WERI-Rb-1 (cell line): Measurements from ENCODE around the gene PDLIM5.
"Not testable (repeated sequence)": the region's sequence is repeated elsewhere in the genome, so short reads cannot be mapped to it uniquely, and the experiment has no call there.

ENCODE experiments used
- DNase-seq: peaks from one replicate; pipeline ENCODE4 v3.0.0-alpha.2; 2020
- H3K27ac ChIP-seq: fragments of 250-450 bp; sonication (Bioruptor Pico); 2 replicates; pipeline ENCODE4 v1.5.1; 2020; ENCODE audit warnings: mild to moderate bottlenecking, moderate library complexity
- H3K27me3 ChIP-seq: fragments of 250-450 bp; sonication (Bioruptor Pico); 2 replicates; pipeline ENCODE4 v1.5.1; 2021; ENCODE audit warnings: mild to moderate bottlenecking, low read depth, moderate library complexity; ENCODE audit not compliant: insufficient read depth, severe bottlenecking
- H3K36me3 ChIP-seq: fragments of 250-450 bp; sonication (Bioruptor Pico); 2 replicates; pipeline ENCODE4 v1.5.1; 2020; ENCODE audit warnings: mild to moderate bottlenecking, moderate library complexity
- H3K4me3 ChIP-seq: 2 replicates; pipeline ENCODE4 v1.5.1; 2011; ENCODE audit warnings: low read depth, mild to moderate bottlenecking, control low read depth, low read length
- H3K9me3 ChIP-seq: fragments of 250-450 bp; sonication (Bioruptor Pico); 2 replicates; pipeline ENCODE4 v1.5.1; 2021; ENCODE audit warnings: mild to moderate bottlenecking, moderate library complexity; ENCODE audit not compliant: severe bottlenecking
- CTCF ChIP-seq: IDR thresholded peaks from 2 replicates; pipeline ENCODE4 v1.5.1; 2011; ENCODE audit warnings: low read depth, mild to moderate bottlenecking, control low read depth, inconsistent platforms, low read length

The PDLIM5 gene

GRCh38 chr4:94451695-94452475, at the start of gene PDLIM5:
Gene PDLIM5 (plus strand): TSS chr4:94451942. CDS start chr4:94455289, 3,347 bp downstream.
- H3K9me3 ChIP-seq, result no peaks in the 10 kb centered on the region
- peaks cover 8% of the 10 kb centered on the region for H3K36me3 ChIP-seq
- H3K27me3 ChIP-seq, result no peaks in the 10 kb centered on the region
- peak; percentile 94 for DNase-seq
- peak within 1 kb of the TSS; percentile 65 for H3K4me3 ChIP-seq
- peak within 1 kb of the TSS; percentile 83 for H3K27ac ChIP-seq
- no peak for TF ChIP-seq CTCF

- H3K36me3 ChIP-seq, H3K9me3 ChIP-seq, H3K27ac ChIP-seq, H3K27me3 ChIP-seq, DNase-seq, H3K4me3 ChIP-seq: not testable (repeated sequence)
Observed at GRCh38 chr4:94402439-94402838, 49.3 kb upstream of the PDLIM5 start.

GRCh38 chr4:94403751-94404150, 48.0 kb upstream of the PDLIM5 start:
- no peak overlapping the region for H3K4me3 ChIP-seq
- H3K9me3 ChIP-seq, result no peaks in the 10 kb centered on the region
- H3K36me3 ChIP-seq, result no peaks in the 10 kb centered on the region
- H3K27me3 ChIP-seq, result no peaks in the 10 kb centered on the region
- TF ChIP-seq CTCF, result no peak
- DNase-seq, result no peak
- H3K27ac ChIP-seq, result no peak overlapping the region

- peak; percentile 88 for TF ChIP-seq CTCF
- no peaks in the 10 kb centered on the region for H3K36me3 ChIP-seq
- H3K4me3 ChIP-seq, result no peak overlapping the region
- no peaks in the 10 kb centered on the region for H3K27me3 ChIP-seq
- H3K9me3 ChIP-seq, result no peaks in the 10 kb centered on the region
- no peak overlapping the region for H3K27ac ChIP-seq
- DNase-seq, result peak; percentile 67
Observed at GRCh38 chr4:94406668-94407437, 44.9 kb upstream of the PDLIM5 start.

GRCh38 chr4:94407846-94408245, 43.9 kb upstream of the PDLIM5 start:
- no peak for DNase-seq
- Histone ChIP-seq H3K27ac (no peak overlapping the region), H3K4me3 (no peak overlapping the region), H3K36me3 (no peaks in the 10 kb centered on the region), H3K9me3 (no peaks in the 10 kb centered on the region), H3K27me3 (no peaks in the 10 kb centered on the region)
- no peak for TF ChIP-seq CTCF

- no peaks in the 10 kb centered on the region for H3K27me3 ChIP-seq
- DNase-seq, result no peak
- TF ChIP-seq CTCF, result no peak
- H3K27ac ChIP-seq, result no peak overlapping the region
- no peak overlapping the region for H3K4me3 ChIP-seq
- no peaks in the 10 kb centered on the region for H3K36me3 ChIP-seq
- H3K9me3 ChIP-seq, result no peaks in the 10 kb centered on the region
Observed at GRCh38 chr4:94408549-94409374, 43.0 kb upstream of the PDLIM5 start.
